Ovary (tissue), 3 donors: ENCODE measurements around the gene CXCL12.

Source experiments
- CTCF ChIP-seq, 3 donors: fragments of 450-650 bp in 2 of 3; fragments of 200-600 bp in 1 of 3; IDR thresholded peaks; one replicate each; pipeline versions ENCODE4 v1.5.1 to v1.8.0; 2016 to 2022; ENCODE audit warnings: antibody characterized with exemption in 3 of 3, mild to moderate bottlenecking in 1 of 3
- EP300 ChIP-seq: sonication (generic); formaldehyde crosslinking; IDR thresholded peaks from one replicate; pipeline ENCODE4 v1.6.1; 2017; ENCODE audit warnings: antibody characterized with exemption
- POLR2A ChIP-seq: fragments of 450-650 bp; IDR thresholded peaks from one replicate; pipeline ENCODE4 v1.6.1; 2017; ENCODE audit warnings: antibody characterized with exemption, mild to moderate bottlenecking, moderate library complexity
- donor health status: DM: no; HTN: no; CAD: no.

- no peak for TF ChIP-seq CTCF (IDR thresholded peaks at IDR 0.05)
- no peak for TF ChIP-seq EP300
- TF ChIP-seq POLR2A = no peak
Observed at GRCh38 chr10:44427479-44427878, 42.6 kb upstream of the CXCL12 start.
